GM23338 (cell line): Measurements from ENCODE around the gene THUMPD2.

Experiments used
- CREB1 ChIP-seq: fragments of 250-450 bp; sonication (Bioruptor Pico); IDR thresholded peaks from 2 replicates; pipeline ENCODE4 v1.5.0; 2020; ENCODE audit warnings: low read depth, mild to moderate bottlenecking, moderate library complexity
- EZH2 ChIP-seq: fragments of 200-600 bp; sonication (generic); IDR thresholded peaks from one replicate; pipeline ENCODE4 v1.8.0; 2017; ENCODE audit warnings: antibody characterized with exemption, mild to moderate bottlenecking, low read depth; ENCODE audit not compliant: unreplicated experiment
- EZH2phosphoT487 ChIP-seq: fragments of 200-600 bp; sonication (generic); IDR thresholded peaks from one replicate; pipeline ENCODE4 v1.8.1; 2018; ENCODE audit warnings: antibody characterized with exemption; ENCODE audit not compliant: unreplicated experiment
- JUNB ChIP-seq: IDR thresholded peaks from one replicate; pipeline ENCODE4 v1.6.1; 2016; ENCODE audit warnings: antibody characterized with exemption; ENCODE audit not compliant: unreplicated experiment
- NANOG ChIP-seq: IDR thresholded peaks from 2 replicates; pipeline ENCODE4 v1.6.1; 2016; ENCODE audit warnings: antibody characterized with exemption, borderline replicate concordance
- POLR2AphosphoS5 ChIP-seq: IDR thresholded peaks from 2 replicates; pipeline ENCODE4 v1.6.1; 2016; ENCODE audit warnings: antibody characterized with exemption, low read depth
- ZNF114 ChIP-seq: fragments of 250-450 bp; sonication (Bioruptor Pico); IDR thresholded peaks from 2 replicates; pipeline ENCODE4 v1.5.0; 2020; ENCODE audit warnings: mild to moderate bottlenecking, moderate library complexity
- TF ChIP-seq, protein P1 (sequence below), 2 experiments: fragments of 200-600 bp in 1 of 2; sonication (generic) in 1 of 2; conservative IDR thresholded peaks; 2 replicates each; pipeline versions ENCODE4 v1.5.1 to v1.6.1; 2016 to 2017; ENCODE audit warnings: antibody characterized with exemption in 2 of 2, low read depth in 2 of 2, mild to moderate bottlenecking in 2 of 2, moderate library complexity in 1 of 2
- TF ChIP-seq, protein P2 (sequence below): IDR thresholded peaks from one replicate; pipeline ENCODE4 v1.6.1; 2018; ENCODE audit warnings: antibody characterized with exemption; ENCODE audit not compliant: unreplicated experiment
- TF ChIP-seq, protein P3 (sequence below): IDR thresholded peaks from 2 replicates; pipeline ENCODE4 v1.6.1; 2016; ENCODE audit warnings: antibody characterized with exemption

DNA sequence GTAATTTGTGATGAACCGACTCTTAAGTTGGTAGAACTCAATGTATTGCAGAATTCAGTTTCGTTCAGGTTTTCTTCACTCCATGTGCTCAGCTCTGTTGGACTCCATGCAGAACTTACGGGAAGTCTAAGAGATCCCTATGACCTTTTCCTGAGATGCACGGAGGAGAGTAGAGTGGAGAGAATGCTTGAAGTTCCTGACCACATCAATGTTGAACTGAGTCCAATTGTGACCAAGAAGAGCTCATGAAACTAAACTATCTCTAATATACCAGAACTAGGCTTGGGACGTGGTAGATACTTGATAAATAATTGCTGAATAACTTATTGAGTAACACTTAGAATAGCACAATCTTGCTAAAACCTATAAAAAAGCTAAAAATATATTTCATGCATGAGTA lies 66.1 kb downstream of the THUMPD2 start:
- no peak for TF ChIP-seq POLR2AphosphoS5
- no peak for TF ChIP-seq CREB1 (CRISPR knock-in tag)
- TF ChIP-seq, protein P1, sequence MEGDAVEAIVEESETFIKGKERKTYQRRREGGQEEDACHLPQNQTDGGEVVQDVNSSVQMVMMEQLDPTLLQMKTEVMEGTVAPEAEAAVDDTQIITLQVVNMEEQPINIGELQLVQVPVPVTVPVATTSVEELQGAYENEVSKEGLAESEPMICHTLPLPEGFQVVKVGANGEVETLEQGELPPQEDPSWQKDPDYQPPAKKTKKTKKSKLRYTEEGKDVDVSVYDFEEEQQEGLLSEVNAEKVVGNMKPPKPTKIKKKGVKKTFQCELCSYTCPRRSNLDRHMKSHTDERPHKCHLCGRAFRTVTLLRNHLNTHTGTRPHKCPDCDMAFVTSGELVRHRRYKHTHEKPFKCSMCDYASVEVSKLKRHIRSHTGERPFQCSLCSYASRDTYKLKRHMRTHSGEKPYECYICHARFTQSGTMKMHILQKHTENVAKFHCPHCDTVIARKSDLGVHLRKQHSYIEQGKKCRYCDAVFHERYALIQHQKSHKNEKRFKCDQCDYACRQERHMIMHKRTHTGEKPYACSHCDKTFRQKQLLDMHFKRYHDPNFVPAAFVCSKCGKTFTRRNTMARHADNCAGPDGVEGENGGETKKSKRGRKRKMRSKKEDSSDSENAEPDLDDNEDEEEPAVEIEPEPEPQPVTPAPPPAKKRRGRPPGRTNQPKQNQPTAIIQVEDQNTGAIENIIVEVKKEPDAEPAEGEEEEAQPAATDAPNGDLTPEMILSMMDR (conservative IDR thresholded peaks at IDR 0.05; ENCODE audit: low read depth in 2 of 2): no peak
- TF ChIP-seq EZH2phosphoT487: no peak
- no peak for TF ChIP-seq EZH2
- TF ChIP-seq, protein P2, sequence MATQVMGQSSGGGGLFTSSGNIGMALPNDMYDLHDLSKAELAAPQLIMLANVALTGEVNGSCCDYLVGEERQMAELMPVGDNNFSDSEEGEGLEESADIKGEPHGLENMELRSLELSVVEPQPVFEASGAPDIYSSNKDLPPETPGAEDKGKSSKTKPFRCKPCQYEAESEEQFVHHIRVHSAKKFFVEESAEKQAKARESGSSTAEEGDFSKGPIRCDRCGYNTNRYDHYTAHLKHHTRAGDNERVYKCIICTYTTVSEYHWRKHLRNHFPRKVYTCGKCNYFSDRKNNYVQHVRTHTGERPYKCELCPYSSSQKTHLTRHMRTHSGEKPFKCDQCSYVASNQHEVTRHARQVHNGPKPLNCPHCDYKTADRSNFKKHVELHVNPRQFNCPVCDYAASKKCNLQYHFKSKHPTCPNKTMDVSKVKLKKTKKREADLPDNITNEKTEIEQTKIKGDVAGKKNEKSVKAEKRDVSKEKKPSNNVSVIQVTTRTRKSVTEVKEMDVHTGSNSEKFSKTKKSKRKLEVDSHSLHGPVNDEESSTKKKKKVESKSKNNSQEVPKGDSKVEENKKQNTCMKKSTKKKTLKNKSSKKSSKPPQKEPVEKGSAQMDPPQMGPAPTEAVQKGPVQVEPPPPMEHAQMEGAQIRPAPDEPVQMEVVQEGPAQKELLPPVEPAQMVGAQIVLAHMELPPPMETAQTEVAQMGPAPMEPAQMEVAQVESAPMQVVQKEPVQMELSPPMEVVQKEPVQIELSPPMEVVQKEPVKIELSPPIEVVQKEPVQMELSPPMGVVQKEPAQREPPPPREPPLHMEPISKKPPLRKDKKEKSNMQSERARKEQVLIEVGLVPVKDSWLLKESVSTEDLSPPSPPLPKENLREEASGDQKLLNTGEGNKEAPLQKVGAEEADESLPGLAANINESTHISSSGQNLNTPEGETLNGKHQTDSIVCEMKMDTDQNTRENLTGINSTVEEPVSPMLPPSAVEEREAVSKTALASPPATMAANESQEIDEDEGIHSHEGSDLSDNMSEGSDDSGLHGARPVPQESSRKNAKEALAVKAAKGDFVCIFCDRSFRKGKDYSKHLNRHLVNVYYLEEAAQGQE: no peak
- TF ChIP-seq, protein P3, sequence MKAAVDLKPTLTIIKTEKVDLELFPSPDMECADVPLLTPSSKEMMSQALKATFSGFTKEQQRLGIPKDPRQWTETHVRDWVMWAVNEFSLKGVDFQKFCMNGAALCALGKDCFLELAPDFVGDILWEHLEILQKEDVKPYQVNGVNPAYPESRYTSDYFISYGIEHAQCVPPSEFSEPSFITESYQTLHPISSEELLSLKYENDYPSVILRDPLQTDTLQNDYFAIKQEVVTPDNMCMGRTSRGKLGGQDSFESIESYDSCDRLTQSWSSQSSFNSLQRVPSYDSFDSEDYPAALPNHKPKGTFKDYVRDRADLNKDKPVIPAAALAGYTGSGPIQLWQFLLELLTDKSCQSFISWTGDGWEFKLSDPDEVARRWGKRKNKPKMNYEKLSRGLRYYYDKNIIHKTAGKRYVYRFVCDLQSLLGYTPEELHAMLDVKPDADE: no peak
- no peak for TF ChIP-seq JUNB
- TF ChIP-seq ZNF114 (CRISPR knock-in tag): no peak
- TF ChIP-seq NANOG: no peak
